PC-9 (cell line): ENCODE data around the gene XPNPEP1. TPM values are rescaled to one million over a fixed set of nuclear protein-coding genes. Genes with fewer than 3 reads are reported as not detected.

Experiments used
- BruUV-seq: library from RNA; stranded (reverse); fragments of 400-500 nt; replicated peaks from 2 replicates; lab custom pipeline; 2021; lab: Mats Ljungman, UMichigan
- CTCF ChIA-PET: fragments of 300-600 bp; sonication (Branson Sonifier 250); formaldehyde crosslinking; loops from one replicate; lab custom pipeline; 2022; ENCODE audit warnings: antibody characterized with exemption; lab: Charles Lee
- POLR2A ChIA-PET: fragments of 300-600 bp; sonication (Branson Sonifier 250); formaldehyde crosslinking; loops from one replicate; lab custom pipeline; 2022; ENCODE audit warnings: antibody characterized with exemption; ENCODE audit not compliant: unreplicated experiment; lab: Charles Lee
- DNase-seq, 2 experiments: peaks; one replicate each; pipeline versions ENCODE4 v3.0.0 to v3.0.0-alpha.2; 2015 to 2022; ENCODE audit warnings: mixed read lengths in 1 of 2
- H2AFZ ChIP-seq: fragments of 200-600 bp; sonication (generic); 2 replicates; pipeline ENCODE4 v1.8.1; 2017; ENCODE audit warnings: antibody characterized with exemption
- H3F3A ChIP-seq: fragments of 200-600 bp; sonication (generic); 2 replicates; pipeline ENCODE4 v1.8.1; 2017; ENCODE audit warnings: antibody characterized with exemption, mild to moderate bottlenecking, low read depth; ENCODE audit not compliant: insufficient read depth
- H3K27ac ChIP-seq: fragments of 200-600 bp; sonication (generic); 2 replicates; pipeline ENCODE4 v1.6.1; 2016; ENCODE audit warnings: mixed run types
- H3K27me3 ChIP-seq: fragments of 200-600 bp; sonication (generic); 2 replicates; pipeline ENCODE4 v1.6.1; 2016; ENCODE audit warnings: low read depth, mixed run types; ENCODE audit not compliant: insufficient read depth
- H3K36me3 ChIP-seq: fragments of 200-600 bp; sonication (generic); 2 replicates; pipeline ENCODE4 v1.6.1; 2016; ENCODE audit warnings: low read depth, mixed run types
- H3K4me1 ChIP-seq: fragments of 200-600 bp; sonication (generic); replicated peaks from 2 replicates; pipeline ENCODE4 v1.6.1; 2016; ENCODE audit warnings: mixed run types; ENCODE audit not compliant: insufficient read depth
- H3K4me2 ChIP-seq: fragments of 200-600 bp; sonication (generic); 2 replicates; pipeline ENCODE4 v1.6.1; 2017; ENCODE audit warnings: mixed run types
- H3K4me3 ChIP-seq: fragments of 200-600 bp; sonication (generic); 2 replicates; pipeline ENCODE4 v1.6.1; 2016; ENCODE audit warnings: mixed run types
- H3K79me2 ChIP-seq: fragments of 200-600 bp; sonication (generic); 2 replicates; pipeline ENCODE4 v1.6.1; 2017; ENCODE audit warnings: low read depth, mixed run types
- H3K9me2 ChIP-seq: fragments of 200-600 bp; sonication (generic); 2 replicates; pipeline ENCODE4 v1.8.1; 2017; ENCODE audit warnings: mild to moderate bottlenecking; ENCODE audit not compliant: insufficient read depth
- H3K9me3 ChIP-seq: fragments of 200-600 bp; sonication (generic); 2 replicates; pipeline ENCODE4 v1.8.1; 2016; ENCODE audit warnings: low read depth; ENCODE audit not compliant: insufficient read depth
- H4K20me1 ChIP-seq: fragments of 200-600 bp; sonication (generic); 2 replicates; pipeline ENCODE4 v1.8.1; 2017; ENCODE audit not compliant: insufficient read depth
- EZH2 ChIP-seq: fragments of 200-600 bp; sonication (generic); IDR thresholded peaks from 2 replicates; pipeline ENCODE4 v1.8.0; 2017; ENCODE audit warnings: antibody characterized with exemption, low read depth
- intact Hi-C: fragments of 100-400 bp; cut with micrococcal nuclease; formaldehyde crosslinking; loops from one replicate; pipeline ENCODE4 v1.10.0; 2022; ENCODE audit not compliant: unreplicated experiment
- total RNA-seq: library from RNA; stranded (reverse); gene quantifications from 2 replicates; pipeline ENCODE4 v1.2.3, GENCODE V29; 2021
- TF ChIP-seq, protein P1 (sequence below): fragments of 200-600 bp; sonication (generic); conservative IDR thresholded peaks from 2 replicates; pipeline ENCODE4 v1.6.1; 2017; ENCODE audit warnings: mixed run types, antibody characterized with exemption, mild to moderate bottlenecking, moderate library complexity

Gene XPNPEP1
- total RNA-seq, 1 experiment from 2014 or later = 24.6 TPM

DNA sequence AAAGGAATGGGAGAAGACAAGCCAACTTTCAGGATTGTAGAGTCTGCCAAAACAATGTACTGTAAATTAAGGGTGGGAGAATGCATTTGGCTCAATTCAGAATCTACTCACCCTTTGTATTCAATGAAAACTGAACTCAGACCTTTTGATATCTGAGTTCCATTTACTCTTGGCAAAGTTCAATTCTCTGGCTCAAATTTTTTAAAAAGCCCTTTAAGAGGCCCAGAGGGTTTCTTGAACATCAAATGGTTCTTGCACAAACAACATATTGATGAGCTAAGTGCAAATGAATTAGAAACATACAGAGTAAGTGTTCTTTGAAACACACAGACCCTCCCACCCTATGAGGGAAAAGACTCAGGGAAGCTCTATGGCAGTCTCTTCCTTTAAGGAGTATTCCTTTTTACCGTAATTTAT lies 5.2 kb upstream of the XPNPEP1 start:
- ChIA-PET POLR2A (no interaction called here), CTCF (no interaction called here)
- Histone ChIP-seq H2AFZ (no peak overlapping the region), H3K9me2 (no peaks in the 10 kb centered on the region), H3K36me3 (no peaks in the 10 kb centered on the region), H3K27me3 (no peaks in the 10 kb centered on the region), H3K9me3 (no peaks in the 10 kb centered on the region), H4K20me1 (no peaks in the 10 kb centered on the region), H3K4me3 (no peak overlapping the region), H3K27ac (no peak overlapping the region), H3K4me2 (no peak overlapping the region), H3K79me2 (no peaks in the 10 kb centered on the region), H3K4me1 (no peaks in the 10 kb centered on the region), H3F3A (no peaks in the 10 kb centered on the region)
- intact Hi-C loops = no loop called here
- TF ChIP-seq, protein P1, sequence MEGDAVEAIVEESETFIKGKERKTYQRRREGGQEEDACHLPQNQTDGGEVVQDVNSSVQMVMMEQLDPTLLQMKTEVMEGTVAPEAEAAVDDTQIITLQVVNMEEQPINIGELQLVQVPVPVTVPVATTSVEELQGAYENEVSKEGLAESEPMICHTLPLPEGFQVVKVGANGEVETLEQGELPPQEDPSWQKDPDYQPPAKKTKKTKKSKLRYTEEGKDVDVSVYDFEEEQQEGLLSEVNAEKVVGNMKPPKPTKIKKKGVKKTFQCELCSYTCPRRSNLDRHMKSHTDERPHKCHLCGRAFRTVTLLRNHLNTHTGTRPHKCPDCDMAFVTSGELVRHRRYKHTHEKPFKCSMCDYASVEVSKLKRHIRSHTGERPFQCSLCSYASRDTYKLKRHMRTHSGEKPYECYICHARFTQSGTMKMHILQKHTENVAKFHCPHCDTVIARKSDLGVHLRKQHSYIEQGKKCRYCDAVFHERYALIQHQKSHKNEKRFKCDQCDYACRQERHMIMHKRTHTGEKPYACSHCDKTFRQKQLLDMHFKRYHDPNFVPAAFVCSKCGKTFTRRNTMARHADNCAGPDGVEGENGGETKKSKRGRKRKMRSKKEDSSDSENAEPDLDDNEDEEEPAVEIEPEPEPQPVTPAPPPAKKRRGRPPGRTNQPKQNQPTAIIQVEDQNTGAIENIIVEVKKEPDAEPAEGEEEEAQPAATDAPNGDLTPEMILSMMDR = no peak
- TF ChIP-seq EZH2 = no peak
- BruUV-seq = no TSS peak
- DNase-seq = no peak

DNA sequence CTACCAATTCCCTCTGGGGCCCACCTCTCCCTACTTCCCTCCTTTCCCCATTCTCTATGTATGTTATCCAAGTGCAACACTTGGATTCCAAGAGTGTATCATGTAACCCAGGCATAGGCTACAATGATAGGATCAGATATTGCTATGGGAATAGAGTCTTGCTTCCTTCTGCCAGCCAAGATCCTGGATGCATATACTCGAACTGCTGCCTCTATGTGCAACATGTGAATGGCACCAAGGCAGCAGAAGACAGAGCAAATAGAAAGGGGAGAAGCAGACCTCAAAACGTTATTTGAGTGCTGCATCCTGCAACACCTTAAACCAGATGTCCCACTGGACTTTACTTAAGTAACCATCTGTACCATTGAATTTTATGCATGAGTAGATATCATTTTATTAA lies 3.5 kb upstream of the XPNPEP1 start:
- Histone ChIP-seq H3F3A (no peaks in the 10 kb centered on the region), H3K27me3 (no peaks in the 10 kb centered on the region), H3K27ac (no peak overlapping the region), H3K4me2 (no peak overlapping the region), H3K9me3 (no peaks in the 10 kb centered on the region), H3K4me1 (peaks cover 8% of the 10 kb centered on the region; the same call in 1 of the 2 replicates), H2AFZ (no peak overlapping the region), H4K20me1 (no peaks in the 10 kb centered on the region), H3K36me3 (no peaks in the 10 kb centered on the region), H3K4me3 (no peak overlapping the region), H3K9me2 (no peaks in the 10 kb centered on the region), H3K79me2 (peaks cover 11% of the 10 kb centered on the region; the same call in 1 of the 2 replicates)
- intact Hi-C loops = no loop called here
- no peak for DNase-seq
- ChIA-PET CTCF (no interaction called here), POLR2A (no interaction called here)
- TF ChIP-seq EZH2 = no peak
- TF ChIP-seq, protein P1 = no peak
- no TSS peak for BruUV-seq

DNA sequence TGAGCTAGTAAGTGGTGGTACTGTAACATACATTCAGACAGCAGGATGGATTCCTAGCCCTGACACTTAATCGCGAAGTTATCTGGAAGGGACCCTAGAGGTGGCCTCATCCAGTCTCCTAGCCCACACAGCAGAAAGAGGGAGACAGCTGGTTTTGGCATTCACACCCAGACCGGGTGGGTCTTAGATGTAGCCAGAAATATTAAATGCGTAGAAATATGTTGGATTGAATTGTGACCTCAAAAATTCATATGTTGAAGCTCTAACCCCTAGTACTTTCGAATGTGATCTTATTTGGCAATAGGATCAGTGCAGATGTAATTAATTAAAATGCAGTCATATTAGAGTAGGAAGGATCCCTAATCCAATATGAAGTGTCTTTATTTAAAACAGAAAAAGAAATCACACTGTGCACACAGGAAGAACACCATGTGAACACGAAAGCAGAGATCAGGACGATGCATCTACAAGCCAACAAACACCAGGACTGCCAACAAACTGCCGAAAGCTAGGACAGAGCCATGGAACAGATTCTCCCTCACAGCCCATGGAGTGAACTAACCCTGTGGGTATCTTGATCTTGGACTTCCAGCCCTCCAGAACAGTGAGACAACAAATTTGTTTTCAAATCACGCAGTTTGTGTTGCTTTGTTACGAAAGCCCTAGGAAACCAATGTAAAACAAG lies 2.9 kb upstream of the XPNPEP1 start:
- TF ChIP-seq, protein P1 = no peak
- no peak for TF ChIP-seq EZH2
- Histone ChIP-seq H3K4me3 (no peak overlapping the region), H3K9me3 (no peaks in the 10 kb centered on the region), H3K27ac (no peak overlapping the region), H3K36me3 (no peaks in the 10 kb centered on the region), H4K20me1 (no peaks in the 10 kb centered on the region), H3K79me2 (peaks cover 11% of the 10 kb centered on the region; the same call in 1 of the 2 replicates), H3F3A (no peaks in the 10 kb centered on the region), H2AFZ (no peak overlapping the region), H3K27me3 (no peaks in the 10 kb centered on the region), H3K9me2 (no peaks in the 10 kb centered on the region), H3K4me1 (peaks cover 11% of the 10 kb centered on the region; the same call in 1 of the 2 replicates), H3K4me2 (no peak overlapping the region)
- DNase-seq = no peak
- POLR2A ChIA-PET = no interaction called here
- CTCF ChIA-PET = no interaction called here
- intact Hi-C loops = no loop called here
- no TSS peak for BruUV-seq
